GM12878 (cell line): ENCODE measurements around the gene SF3B5. TPM values are rescaled to one million over a fixed set of nuclear protein-coding genes. Genes with fewer than 3 reads are reported as not detected.

Experiments used
- ATAC-seq: fragments of 200-7000 bp; cut with Tn5 transposase; 3 replicates; pipeline ENCODE4 v1.9.1; 2020; ENCODE audit warnings: mild to moderate bottlenecking, moderate library complexity
- BruUV-seq: library from RNA; stranded (reverse); fragments of 400-500 nt; replicated peaks from 2 replicates; lab custom pipeline; 2021; lab: Mats Ljungman, UMichigan
- CTCF ChIA-PET: fragments of 300-600 bp; sonication (Branson Sonifier 250); formaldehyde crosslinking; extraction: SDS; loops from one replicate; lab custom pipeline; 2021; ENCODE audit warnings: inconsistent platforms; lab: Yijun Ruan, JAX
- POLR2A ChIA-PET: fragments of 350-600 bp; formaldehyde crosslinking; extraction: SDS; loops from one replicate; lab custom pipeline; 2021; ENCODE audit warnings: inconsistent platforms; lab: Charles Lee
- RAD21 ChIA-PET: fragments of 300-600 bp; sonication (Branson Sonifier 250); formaldehyde crosslinking; loops from one replicate; lab custom pipeline; 2023; ENCODE audit warnings: antibody characterized with exemption; ENCODE audit not compliant: unreplicated experiment; lab: Charles Lee
- SMC1A ChIA-PET: fragments of 300-600 bp; sonication (Branson Sonifier 250); formaldehyde crosslinking; loops from one replicate; lab custom pipeline; 2023; ENCODE audit not compliant: unreplicated experiment, uncharacterized antibody; lab: Charles Lee
- DNase-seq: peaks from one replicate; pipeline ENCODE4 v3.0.0-alpha.2; 2011; ENCODE audit warnings: low read depth, low spot score
- FAIRE-seq: peaks from 3 replicates; lab custom pipeline; 2011; peaks lifted over from hg19 to GRCh38; lab: Jason Lieb, UNC
- H2AFZ ChIP-seq: 2 replicates; pipeline ENCODE4 v1.6.0; 2011; ENCODE audit warnings: low read depth, low read length, control low read depth; ENCODE audit not compliant: control insufficient read depth
- H3K27ac ChIP-seq: 2 replicates; pipeline ENCODE4 v1.5.1; 2011; ENCODE audit warnings: control low read depth; ENCODE audit not compliant: control insufficient read depth, insufficient read depth
- H3K27me3 ChIP-seq, 2 experiments: replicated peaks in 1 of 2; 2 replicates each; pipeline versions ENCODE4 v1.6.0 to v1.6.1; 2011; ENCODE audit warnings: low read length in 1 of 2; ENCODE audit not compliant: control insufficient read depth in 2 of 2, insufficient read depth in 2 of 2
- H3K36me3 ChIP-seq, 2 experiments: 2 replicates each; pipeline ENCODE4 v1.5.1; 2011; ENCODE audit warnings: low read length in 1 of 2; ENCODE audit not compliant: control insufficient read depth in 2 of 2, insufficient read depth in 2 of 2
- H3K4me1 ChIP-seq: 2 replicates; pipeline ENCODE4 v1.6.1; 2011; ENCODE audit warnings: mild to moderate bottlenecking, low read length, moderate library complexity, mixed read lengths; ENCODE audit not compliant: control insufficient read depth, insufficient read depth
- H3K4me2 ChIP-seq: 2 replicates; pipeline ENCODE4 v1.6.0; 2011; ENCODE audit warnings: control low read depth; ENCODE audit not compliant: control insufficient read depth, insufficient read depth
- H3K4me3 ChIP-seq: fragments of 200-600 bp; sonication (generic); 2 replicates; pipeline ENCODE4 v1.5.1; 2016
- H3K79me2 ChIP-seq: 2 replicates; pipeline ENCODE4 v1.6.0; 2011; ENCODE audit warnings: low read length; ENCODE audit not compliant: control insufficient read depth, insufficient read depth
- H3K9ac ChIP-seq: 2 replicates; pipeline ENCODE4 v1.8.0; 2011; ENCODE audit warnings: low read length, control low read depth, mixed read lengths; ENCODE audit not compliant: control insufficient read depth, insufficient read depth
- H3K9me3 ChIP-seq: replicated peaks from 3 replicates; pipeline ENCODE4 v1.5.1; 2011; ENCODE audit warnings: mild to moderate bottlenecking, low read length; ENCODE audit not compliant: control insufficient read depth, insufficient read depth
- H4K20me1 ChIP-seq: 2 replicates; pipeline ENCODE4 v1.6.0; 2011; ENCODE audit not compliant: control insufficient read depth, insufficient read depth
- ASH2L ChIP-seq: fragments of 300-600, 200-600 bp; sonication (generic); IDR thresholded peaks from 2 replicates; pipeline ENCODE4 v1.6.1; 2017; ENCODE audit warnings: low read depth, mild to moderate bottlenecking, borderline replicate concordance
- BCL3 ChIP-seq: IDR thresholded peaks from 2 replicates; pipeline ENCODE4 v1.6.1; 2011; ENCODE audit warnings: borderline replicate concordance, low read depth, mild to moderate bottlenecking, moderate library complexity, low read length; ENCODE audit not compliant: insufficient read depth, poor library complexity, severe bottlenecking
- CBFB ChIP-seq: IDR thresholded peaks from 2 replicates; pipeline ENCODE4 v1.6.1; 2016; ENCODE audit warnings: antibody characterized with exemption, low read depth
- CEBPB ChIP-seq, 2 experiments: fragments of 150-350 bp in 1 of 2; IDR thresholded peaks; 2 replicates each; pipeline ENCODE4 v1.6.1; 2012 to 2014; ENCODE audit warnings: low read depth in 2 of 2, low read length in 2 of 2, borderline replicate concordance in 1 of 2, inconsistent platforms in 1 of 2
- CHD2 ChIP-seq: IDR thresholded peaks from 2 replicates; pipeline ENCODE4 v1.6.1; 2011; ENCODE audit warnings: low read depth, low read length, improper control_type of control experiment, borderline replicate concordance
- FOXM1 ChIP-seq: IDR thresholded peaks from 2 replicates; pipeline ENCODE4 v1.6.1; 2012; ENCODE audit warnings: low read depth, mild to moderate bottlenecking, inconsistent platforms, low read length, moderate library complexity
- KAT2A ChIP-seq: conservative IDR thresholded peaks from 2 replicates; pipeline ENCODE4 v1.6.1; 2011; ENCODE audit warnings: low read depth, low read length; ENCODE audit not compliant: control insufficient read depth
- MEF2A ChIP-seq: IDR thresholded peaks from 2 replicates; pipeline ENCODE4 v1.6.1; 2011; ENCODE audit warnings: low read depth, mild to moderate bottlenecking, low read length, moderate library complexity; ENCODE audit not compliant: insufficient read depth
- SP1 ChIP-seq: IDR thresholded peaks from one replicate; pipeline ENCODE4 v1.6.1; 2011; ENCODE audit warnings: low read depth, low read length
- STAT1 ChIP-seq: fragments of 450-650 bp; conservative IDR thresholded peaks from 2 replicates; pipeline ENCODE4 v1.6.1; 2014; ENCODE audit warnings: antibody characterized with exemption, mild to moderate bottlenecking
- STAT3 ChIP-seq: IDR thresholded peaks from 2 replicates; pipeline ENCODE4 v1.6.1; 2011; ENCODE audit warnings: low read depth, low read length, improper control_type of control experiment
- TCF3 ChIP-seq: IDR thresholded peaks from 2 replicates; pipeline ENCODE4 v1.6.1; 2012; ENCODE audit warnings: low read depth, mild to moderate bottlenecking, low read length, borderline replicate concordance; ENCODE audit not compliant: insufficient read depth
- ZBED1 ChIP-seq: IDR thresholded peaks from 2 replicates; pipeline ENCODE4 v1.6.1; 2016; ENCODE audit warnings: borderline replicate concordance
- WGBS: methylation state at CpG from one replicate; pipeline ENCODE4 v1.1.6; 2016; ENCODE audit warnings: low lambda C conversion rate; ENCODE audit not compliant: insufficient replicate concordance, insufficient coverage; ENCODE audit errors: missing lambda C conversion rate; 5-methylcytosine and 5-hydroxymethylcytosine counted together
- in situ Hi-C: fragments of 300-500 bp; cut with MboI; formaldehyde crosslinking; loops from 9 replicates; pipeline ENCODE4 v1.14.3; 2018; ENCODE audit warnings: mixed read lengths
- intact Hi-C: fragments of 100-400 bp; cut with micrococcal nuclease; formaldehyde crosslinking; loops from one replicate; pipeline ENCODE4 v1.14.2; 2022; ENCODE audit not compliant: unreplicated experiment
- polyA plus RNA-seq, 11 experiments: library from polyadenylated mRNA; depleted of rRNA in 4 of 11; unstranded in 6 of 11; stranded (reverse) in 5 of 11; fragments of >200 nt; fragmentation: Nextera tagmentation in 4 of 11; fragmentation: Illumina TruSeq in 1 of 11; extraction: Ambion mirVana in 4 of 11; extraction: Trizol in 1 of 11; gene quantifications; 1 replicate in 1 of 11; 2 replicates in 10 of 11; pipeline versions ENCODE4 v1.2.1 to v1.2.3, GENCODE V29; 2011 to 2016; ENCODE audit warnings: inconsistent platforms in 2 of 11, missing spikeins in 2 of 11, low read depth in 1 of 11
- total RNA-seq, 4 experiments: library from RNA; depleted of rRNA in 3 of 4; stranded (reverse); fragments of >200 nt in 3 of 4; fragmentation: Illumina TruSeq in 1 of 4; extraction: Trizol in 1 of 4; gene quantifications; 2 replicates each; pipeline versions ENCODE4 v1.2.1 to v1.2.3, GENCODE V29; 2013 to 2021
- TF ChIP-seq, protein P1 (sequence below): fragments of 450-650 bp; IDR thresholded peaks from 2 replicates; pipeline ENCODE4 v1.6.1; 2017; ENCODE audit warnings: low read depth, mild to moderate bottlenecking, moderate library complexity

Gene SF3B5
- total and polyA plus RNA-seq, 10 of the 15 experiments (the other 5 are each of a cell fraction or from before 2014, with no cell fraction given), result 220 to 864 (median 341) TPM

DNA sequence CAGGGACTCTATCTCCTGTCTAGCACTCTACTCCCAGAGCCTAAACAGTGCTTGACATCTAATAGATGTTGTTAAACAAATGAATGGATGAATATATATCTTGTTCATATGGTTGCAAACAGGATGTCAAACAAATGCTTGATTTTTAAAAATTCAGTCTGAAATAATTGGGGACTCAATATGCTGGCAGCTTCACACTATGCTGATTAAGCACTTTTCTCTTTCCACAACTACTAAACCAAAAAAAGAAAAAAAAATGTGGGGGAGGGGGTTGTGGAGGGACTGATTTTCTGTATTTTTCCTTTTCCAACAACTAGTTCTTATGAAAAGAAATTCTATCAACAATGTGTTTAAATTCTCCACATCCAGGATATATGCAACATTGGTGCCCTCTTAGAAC lies 42.9 kb downstream of the SF3B5 start (continued):
- TF ChIP-seq MEF2A (no peak), ASH2L (no peak), BCL3 (no peak), TCF3 (no peak), CHD2 (no peak), CBFB (no peak), STAT1 (no peak), SP1 (no peak)
- TF ChIP-seq, all 136 proteins: peak for 0

DNA sequence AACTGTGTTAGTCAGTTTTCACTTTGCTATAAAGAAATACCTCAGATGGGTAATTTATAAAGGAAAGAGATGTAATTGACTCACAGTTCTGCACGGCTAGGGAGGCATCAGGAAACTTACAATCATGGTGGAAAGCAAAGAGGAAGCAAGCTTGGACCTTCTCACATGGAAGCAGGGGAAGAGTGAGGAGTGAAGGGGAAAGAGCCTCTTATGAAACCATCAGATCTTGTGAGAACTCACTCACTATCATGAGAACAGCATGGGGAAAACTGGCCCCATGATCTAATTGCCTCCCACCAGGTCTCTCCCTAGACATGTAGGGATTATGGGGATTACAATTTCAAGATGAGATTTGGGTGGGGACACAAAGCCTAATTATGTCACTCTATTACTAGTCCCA lies 46.0 kb downstream of the SF3B5 start:
- H3K27ac ChIP-seq, result no peak overlapping the region
- POLR2A ChIA-PET, result no interaction called here
- TF ChIP-seq ZBED1 (no peak), STAT3 (no peak), KAT2A (no peak), FOXM1 (no peak), CEBPB (IDR thresholded peaks at IDR 0.05; ENCODE audit: borderline replicate concordance in 1 of 2, low read depth in 2 of 2, low read length in 2 of 2) (no peak)
- TF ChIP-seq, protein P1, sequence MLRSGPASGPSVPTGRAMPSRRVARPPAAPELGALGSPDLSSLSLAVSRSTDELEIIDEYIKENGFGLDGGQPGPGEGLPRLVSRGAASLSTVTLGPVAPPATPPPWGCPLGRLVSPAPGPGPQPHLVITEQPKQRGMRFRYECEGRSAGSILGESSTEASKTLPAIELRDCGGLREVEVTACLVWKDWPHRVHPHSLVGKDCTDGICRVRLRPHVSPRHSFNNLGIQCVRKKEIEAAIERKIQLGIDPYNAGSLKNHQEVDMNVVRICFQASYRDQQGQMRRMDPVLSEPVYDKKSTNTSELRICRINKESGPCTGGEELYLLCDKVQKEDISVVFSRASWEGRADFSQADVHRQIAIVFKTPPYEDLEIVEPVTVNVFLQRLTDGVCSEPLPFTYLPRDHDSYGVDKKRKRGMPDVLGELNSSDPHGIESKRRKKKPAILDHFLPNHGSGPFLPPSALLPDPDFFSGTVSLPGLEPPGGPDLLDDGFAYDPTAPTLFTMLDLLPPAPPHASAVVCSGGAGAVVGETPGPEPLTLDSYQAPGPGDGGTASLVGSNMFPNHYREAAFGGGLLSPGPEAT, result no peak
- H3K4me3 ChIP-seq, result no peak overlapping the region
- H3K9me3 ChIP-seq, result peaks cover 5% of the 10 kb centered on the region; the same call in 2 of the 3 replicates
- ATAC-seq (no peak), FAIRE-seq (no peak), DNase-seq (no peak)
- CTCF ChIA-PET, result interaction anchor here (0.6 kb wide), 1 partner anchor 93 kb away, joined by 3 read pairs; no protein-coding TSS in a partner anchor
- 32% methylated on average over 1 of the region's 1 CpG for WGBS
- BruUV-seq, result no TSS peak
- H3K4me1 ChIP-seq, result no peaks in the 10 kb centered on the region
- no peaks in the 10 kb centered on the region for H3K27me3 ChIP-seq
- RAD21 ChIA-PET, result no interaction called here
- intact Hi-C loops (no loop called here), in situ Hi-C loops (no loop called here)
- SMC1A ChIA-PET, result no interaction called here
- H2AFZ ChIP-seq, result no peak overlapping the region
- no peaks in the 10 kb centered on the region for H3K36me3 ChIP-seq
- H3K4me2 ChIP-seq, result no peak overlapping the region
- H3K9ac ChIP-seq, result no peak overlapping the region
- H4K20me1 ChIP-seq, result no peaks in the 10 kb centered on the region
- no peaks in the 10 kb centered on the region; the same call in 1 of the 2 replicates for H3K79me2 ChIP-seq
